Inflammatory macrophage treated with lipopolysaccharide for 4 hours (primary cell): ENCODE results near the gene SLC25A25.
"Not testable (repeated sequence)": the region's sequence is repeated elsewhere in the genome, so short reads cannot be mapped to it uniquely, and the experiment has no call there.

ENCODE experiments used
- DNase-seq: peaks from one replicate; pipeline ENCODE4 v3.0.0-alpha.2; 2020

The SLC25A25 gene

GRCh38 chr9:128067645-128068385, at the start of gene SLC25A25:
Gene SLC25A25 (plus strand): TSS chr9:128068232. CDS start chr9:128068320, 88 bp downstream.
- peak; percentile 100 for DNase-seq

GRCh38 chr9:128020692-128021091, 47.3 kb upstream of the SLC25A25 start:
- no peak for DNase-seq

- no peak for DNase-seq
Measured at GRCh38 chr9:128021098-128021497, 46.9 kb upstream of the SLC25A25 start.

GRCh38 chr9:128022886-128023285, 45.1 kb upstream of the SLC25A25 start:
- DNase-seq = no peak

GRCh38 chr9:128023671-128024070, 44.4 kb upstream of the SLC25A25 start:
- not testable (repeated sequence) for DNase-seq

- DNase-seq = no peak
Measured at GRCh38 chr9:128024761-128025308, 43.2 kb upstream of the SLC25A25 start.

GRCh38 chr9:128025736-128026135, 42.3 kb upstream of the SLC25A25 start:
- DNase-seq = no peak

- DNase-seq = no peak
Measured at GRCh38 chr9:128026255-128026772, 41.7 kb upstream of the SLC25A25 start.

GRCh38 chr9:128026773-128027541, 41.1 kb upstream of the SLC25A25 start:
- peak; percentile 73 for DNase-seq

GRCh38 chr9:128027705-128028104, 40.3 kb upstream of the SLC25A25 start:
- DNase-seq = no peak

- no peak for DNase-seq
Measured at GRCh38 chr9:128033609-128034008, 34.4 kb upstream of the SLC25A25 start.

GRCh38 chr9:128034821-128035652, 33.0 kb upstream of the SLC25A25 start:
- peak; percentile 70 for DNase-seq

- not testable (repeated sequence) for DNase-seq
Measured at GRCh38 chr9:128036522-128036921, 31.5 kb upstream of the SLC25A25 start.

GRCh38 chr9:128040783-128041182, 27.2 kb upstream of the SLC25A25 start:
- DNase-seq = not testable (repeated sequence)

GRCh38 chr9:128042043-128042442, 26.0 kb upstream of the SLC25A25 start:
- DNase-seq = no peak

GRCh38 chr9:128043467-128043868, 24.6 kb upstream of the SLC25A25 start:
- no peak for DNase-seq

- DNase-seq = not testable (repeated sequence)
Measured at GRCh38 chr9:128045409-128045808, 22.6 kb upstream of the SLC25A25 start.

GRCh38 chr9:128045831-128046230, 22.2 kb upstream of the SLC25A25 start:
- no peak for DNase-seq

- no peak for DNase-seq
Measured at GRCh38 chr9:128047231-128047630, 20.8 kb upstream of the SLC25A25 start.

- DNase-seq = no peak
Measured at GRCh38 chr9:128048663-128049062, 19.4 kb upstream of the SLC25A25 start.

GRCh38 chr9:128049843-128050242, 18.2 kb upstream of the SLC25A25 start:
- DNase-seq = no peak

GRCh38 chr9:128051932-128052709, 15.9 kb upstream of the SLC25A25 start:
- DNase-seq = no peak
